Subcutaneous abdominal adipose tissue (tissue), 5 donors: ENCODE measurements around the gene DGKZ.

Experiments used
- H3K27ac ChIP-seq: one replicate; pipeline ENCODE4 v1.7.0; 2013; ENCODE audit warnings: low read depth, mild to moderate bottlenecking, inconsistent platforms, low read length, moderate library complexity
- H3K27me3 ChIP-seq, 5 donors: one replicate each; pipeline ENCODE4 v1.7.0; 2013; ENCODE audit warnings: low read length in 5 of 5, inconsistent platforms in 1 of 5; ENCODE audit not compliant: control insufficient read depth in 5 of 5, insufficient read depth in 4 of 5
- H3K36me3 ChIP-seq, 5 donors: one replicate each; pipeline ENCODE4 v1.7.0; 2013; ENCODE audit warnings: low read length in 5 of 5; ENCODE audit not compliant: control insufficient read depth in 5 of 5, insufficient read depth in 5 of 5
- H3K4me1 ChIP-seq, 5 donors: one replicate each; pipeline ENCODE4 v1.7.0; 2013; ENCODE audit warnings: low read length in 5 of 5, mild to moderate bottlenecking in 3 of 5, moderate library complexity in 1 of 5; ENCODE audit not compliant: control insufficient read depth in 5 of 5, insufficient read depth in 5 of 5
- H3K4me3 ChIP-seq, 5 donors: one replicate each; pipeline ENCODE4 v1.7.0; 2013; ENCODE audit warnings: low read length in 5 of 5, low read depth in 1 of 5
- H3K9ac ChIP-seq, 5 donors: one replicate each; pipeline ENCODE4 v1.7.0; 2013; ENCODE audit warnings: low read length in 5 of 5, mild to moderate bottlenecking in 4 of 5, moderate library complexity in 3 of 5
- H3K9me3 ChIP-seq, 5 donors: one replicate each; pipeline ENCODE4 v1.7.0; 2013; ENCODE audit warnings: low read length in 5 of 5; ENCODE audit not compliant: control insufficient read depth in 5 of 5
- donor health status: healthy.
- donor health status: healthy.
- donor health status: healthy.
- donor health status: healthy.
- donor health status: healthy.

DGKZ gene

GRCh38 chr11:46408407-46408986 is 61.2 kb downstream of the DGKZ start:
- Histone ChIP-seq H3K9me3 (no peaks in the 10 kb centered on the region), H3K9ac (no peak overlapping the region), H3K4me3 (no peak overlapping the region), H3K27me3 (no peaks in the 10 kb centered on the region), H3K27ac (no peak overlapping the region), H3K4me1 (peaks cover 3 to 17% (median 13%) of the 10 kb centered on the region in 5 donors), H3K36me3 (peaks cover 0 to 59% (median 43%) of the 10 kb centered on the region in 5 donors)

GRCh38 chr11:46410021-46410420 is 62.8 kb downstream of the DGKZ start:
- Histone ChIP-seq H3K4me3 (no peak overlapping the region), H3K9ac (no peak overlapping the region), H3K4me1 (peaks cover 2 to 7% (median 2%) of the 10 kb centered on the region in 5 donors), H3K36me3 (peaks cover 0 to 64% (median 54%) of the 10 kb centered on the region in 5 donors), H3K27me3 (no peaks in the 10 kb centered on the region), H3K9me3 (no peaks in the 10 kb centered on the region), H3K27ac (no peak overlapping the region)

- no peaks in the 10 kb centered on the region for H3K27me3 ChIP-seq
- H3K4me3 ChIP-seq, result no peak overlapping the region
- H3K9ac ChIP-seq, result no peak overlapping the region
- no peaks in the 10 kb centered on the region for H3K9me3 ChIP-seq
- H3K27ac ChIP-seq, result no peak overlapping the region
- peaks cover 0 to 61% (median 54%) of the 10 kb centered on the region in 5 donors for H3K36me3 ChIP-seq
- H3K4me1 ChIP-seq, result peaks cover 0 to 10% (median 5%) of the 10 kb centered on the region in 5 donors
Measured at GRCh38 chr11:46413760-46414465, 66.7 kb downstream of the DGKZ start.

- no peak overlapping the region for H3K27ac ChIP-seq
- H3K36me3 ChIP-seq, result peaks cover 0 to 57% (median 53%) of the 10 kb centered on the region in 5 donors
Measured at GRCh38 chr11:46414466-46414796, 67.2 kb downstream of the DGKZ start.

GRCh38 chr11:46414879-46415278 is 67.6 kb downstream of the DGKZ start:
- H3K9ac ChIP-seq, result no peak overlapping the region
- H3K9me3 ChIP-seq, result no peaks in the 10 kb centered on the region
- H3K4me3 ChIP-seq, result no peak overlapping the region
- no peaks in the 10 kb centered on the region for H3K27me3 ChIP-seq
- no peak overlapping the region for H3K27ac ChIP-seq
- H3K4me1 ChIP-seq, result peaks cover 0 to 10% (median 5%) of the 10 kb centered on the region in 5 donors
- H3K36me3 ChIP-seq, result peaks cover 0 to 52% (median 50%) of the 10 kb centered on the region in 5 donors

More at GRCh38 chr11:46414466-46414796, 67.2 kb downstream of the DGKZ start:
- Histone ChIP-seq H3K4me1 (peaks cover 0 to 10% (median 5%) of the 10 kb centered on the region in 5 donors), H3K9me3 (no peaks in the 10 kb centered on the region), H3K4me3 (no peak overlapping the region), H3K27me3 (no peaks in the 10 kb centered on the region), H3K9ac (no peak overlapping the region)

GRCh38 chr11:46417711-46418110 is 70.4 kb downstream of the DGKZ start:
- no peak overlapping the region for H3K27ac ChIP-seq
- H3K27me3 ChIP-seq, result no peaks in the 10 kb centered on the region
- no peak overlapping the region for H3K9ac ChIP-seq
- H3K36me3 ChIP-seq, result peaks cover 10 to 65% (median 59%) of the 10 kb centered on the region in 5 donors
- H3K4me1 ChIP-seq, result peaks cover 0 to 10% (median 5%) of the 10 kb centered on the region in 5 donors
- no peak overlapping the region for H3K4me3 ChIP-seq
- no peaks in the 10 kb centered on the region for H3K9me3 ChIP-seq

- Histone ChIP-seq H3K4me3 (no peak overlapping the region), H3K27me3 (no peaks in the 10 kb centered on the region), H3K4me1 (peaks cover 0 to 10% (median 5%) of the 10 kb centered on the region in 5 donors), H3K9me3 (no peaks in the 10 kb centered on the region), H3K9ac (no peak overlapping the region), H3K27ac (no peak overlapping the region), H3K36me3 (peaks cover 12 to 61% (median 55%) of the 10 kb centered on the region in 5 donors)
Measured at GRCh38 chr11:46418751-46419150, 71.5 kb downstream of the DGKZ start.

GRCh38 chr11:46420513-46420912 is 73.2 kb downstream of the DGKZ start:
- Histone ChIP-seq H3K4me3 (no peak overlapping the region), H3K9me3 (no peaks in the 10 kb centered on the region), H3K27me3 (no peaks in the 10 kb centered on the region), H3K27ac (no peak overlapping the region), H3K4me1 (peaks cover 0 to 6% (median 5%) of the 10 kb centered on the region in 5 donors), H3K9ac (no peak overlapping the region), H3K36me3 (peaks cover 12 to 48% (median 39%) of the 10 kb centered on the region in 5 donors)

GRCh38 chr11:46421257-46421880 is 74.1 kb downstream of the DGKZ start:
- no peak overlapping the region for H3K4me3 ChIP-seq
- peaks cover 12 to 44% (median 34%) of the 10 kb centered on the region in 5 donors for H3K36me3 ChIP-seq
- H3K9ac ChIP-seq, result no peak overlapping the region
- no peak overlapping the region for H3K27ac ChIP-seq
- peaks cover 0 to 4% (median 2%) of the 10 kb centered on the region in 5 donors for H3K4me1 ChIP-seq
- H3K27me3 ChIP-seq, result no peaks in the 10 kb centered on the region
- no peaks in the 10 kb centered on the region for H3K9me3 ChIP-seq

GRCh38 chr11:46422588-46422987 is 75.3 kb downstream of the DGKZ start:
- Histone ChIP-seq H3K4me3 (no peak overlapping the region), H3K9ac (no peak overlapping the region), H3K27me3 (no peaks in the 10 kb centered on the region), H3K27ac (no peak overlapping the region), H3K4me1 (no peaks in the 10 kb centered on the region), H3K36me3 (peaks cover 12 to 41% (median 28%) of the 10 kb centered on the region in 5 donors), H3K9me3 (no peaks in the 10 kb centered on the region)
